Ishikawa (cell line): ENCODE data around the gene DOCK1.

Experiments used
- CEBPB ChIP-seq: IDR thresholded peaks from 2 replicates; pipeline ENCODE4 v1.6.1; 2012
- CREB1 ChIP-seq: IDR thresholded peaks from 2 replicates; pipeline ENCODE4 v1.6.1; 2012; ENCODE audit warnings: low read depth
- EGR1 ChIP-seq: IDR thresholded peaks from 2 replicates; pipeline ENCODE4 v1.6.1; 2012
- EP300 ChIP-seq: IDR thresholded peaks from 2 replicates; pipeline ENCODE4 v1.6.1; 2012; ENCODE audit warnings: borderline replicate concordance
- FOXM1 ChIP-seq: IDR thresholded peaks from 2 replicates; pipeline ENCODE4 v1.6.1; 2012; ENCODE audit warnings: low read depth, borderline replicate concordance
- NFIC ChIP-seq: IDR thresholded peaks from 2 replicates; pipeline ENCODE4 v1.6.1; 2012
- RAD21 ChIP-seq: IDR thresholded peaks from 2 replicates; pipeline ENCODE4 v1.6.1; 2012; ENCODE audit warnings: low read depth
- TAF1 ChIP-seq: IDR thresholded peaks from 2 replicates; pipeline ENCODE4 v1.6.1; 2012; ENCODE audit warnings: low read depth, mild to moderate bottlenecking
- TCF12 ChIP-seq: IDR thresholded peaks from 2 replicates; pipeline ENCODE4 v1.6.1; 2012; ENCODE audit warnings: low read depth
- TEAD4 ChIP-seq: IDR thresholded peaks from 2 replicates; pipeline ENCODE4 v1.6.1; 2012
- YY1 ChIP-seq: IDR thresholded peaks from 2 replicates; pipeline ENCODE4 v1.6.1; 2012; ENCODE audit warnings: low read depth
- ZBTB7A ChIP-seq: IDR thresholded peaks from 2 replicates; pipeline ENCODE4 v1.6.1; 2012; ENCODE audit warnings: low read depth
- TF ChIP-seq, protein P1 (sequence below): IDR thresholded peaks from 2 replicates; pipeline ENCODE4 v1.6.1; 2012
- TF ChIP-seq, protein P2 (sequence below): IDR thresholded peaks from 2 replicates; pipeline ENCODE4 v1.6.1; 2012
- TF ChIP-seq, protein P3 (sequence below): IDR thresholded peaks from 2 replicates; pipeline ENCODE4 v1.6.1; 2012; ENCODE audit warnings: low read depth, mild to moderate bottlenecking

Gene DOCK1

DNA sequence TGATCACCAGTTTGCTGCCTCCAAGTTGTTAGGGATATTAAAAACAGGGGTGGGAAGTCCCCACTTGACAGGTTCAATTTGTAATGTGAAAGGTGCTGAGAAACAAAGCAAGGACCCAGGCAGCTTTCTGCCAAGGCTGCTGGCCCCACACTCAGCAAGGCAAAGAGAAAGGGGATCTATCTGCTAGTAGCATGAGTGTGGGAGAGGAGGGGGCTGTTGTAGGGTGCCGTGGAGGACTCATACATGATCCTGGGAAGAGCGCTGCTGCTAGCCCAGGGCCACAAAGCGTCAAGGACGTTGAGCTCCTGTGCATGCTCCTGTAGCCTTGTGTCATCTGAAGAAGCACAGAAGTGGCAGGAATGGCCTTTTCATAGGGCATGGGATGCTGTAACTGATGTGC lies 387.7 kb downstream of the DOCK1 start:
- TF ChIP-seq EGR1 (no peak), ZBTB7A (no peak), TEAD4 (no peak), EP300 (no peak), RAD21 (no peak)
- TF ChIP-seq, protein P1, sequence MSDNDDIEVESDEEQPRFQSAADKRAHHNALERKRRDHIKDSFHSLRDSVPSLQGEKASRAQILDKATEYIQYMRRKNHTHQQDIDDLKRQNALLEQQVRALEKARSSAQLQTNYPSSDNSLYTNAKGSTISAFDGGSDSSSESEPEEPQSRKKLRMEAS = no peak

DNA sequence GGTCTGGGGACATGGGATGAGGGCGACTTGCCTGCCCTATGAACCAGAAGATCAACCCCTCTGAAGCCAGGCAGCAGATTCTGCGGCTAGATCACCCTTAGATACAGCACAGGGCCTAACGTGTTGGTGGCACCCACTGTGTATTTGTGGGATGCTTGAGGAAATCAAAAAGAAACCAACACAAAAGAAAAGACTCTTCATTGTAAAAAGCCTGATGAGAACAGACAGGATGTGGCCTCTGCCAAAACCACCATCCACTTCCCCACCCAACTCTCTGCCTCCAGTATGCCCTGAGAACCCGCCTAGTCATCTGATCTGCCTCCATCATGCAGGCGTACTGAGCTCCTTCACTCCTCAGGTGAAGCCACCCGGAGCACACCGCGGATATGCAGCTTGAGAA lies 388.4 kb downstream of the DOCK1 start:
- TF ChIP-seq CEBPB (no peak), CREB1 (no peak), YY1 (no peak), RAD21 (no peak)
- TF ChIP-seq, protein P2, sequence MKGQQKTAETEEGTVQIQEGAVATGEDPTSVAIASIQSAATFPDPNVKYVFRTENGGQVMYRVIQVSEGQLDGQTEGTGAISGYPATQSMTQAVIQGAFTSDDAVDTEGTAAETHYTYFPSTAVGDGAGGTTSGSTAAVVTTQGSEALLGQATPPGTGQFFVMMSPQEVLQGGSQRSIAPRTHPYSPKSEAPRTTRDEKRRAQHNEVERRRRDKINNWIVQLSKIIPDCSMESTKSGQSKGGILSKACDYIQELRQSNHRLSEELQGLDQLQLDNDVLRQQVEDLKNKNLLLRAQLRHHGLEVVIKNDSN = no peak

DNA sequence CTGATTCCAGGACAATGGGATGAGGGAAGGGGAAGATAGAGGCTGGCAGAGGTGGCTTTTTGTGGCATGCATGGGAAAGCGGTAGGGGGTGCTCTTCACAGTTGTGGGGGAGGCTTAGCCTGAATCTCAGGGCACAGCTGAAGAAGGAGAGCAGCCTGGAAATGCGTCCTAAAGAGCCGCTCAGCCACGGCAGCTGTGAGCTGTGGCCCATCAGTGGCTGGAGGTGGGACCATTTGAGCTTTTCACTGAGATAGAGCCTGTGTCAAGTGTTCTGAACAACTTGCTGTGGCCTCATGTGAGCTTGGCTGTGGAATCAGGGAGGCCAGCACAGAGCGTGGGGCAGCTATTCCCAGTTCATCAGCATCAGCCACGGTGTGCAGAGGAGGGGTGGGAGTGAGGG lies 391.5 kb downstream of the DOCK1 start:
- TF ChIP-seq TCF12 (no peak), CEBPB (no peak), NFIC (no peak), EGR1 (no peak)
- TF ChIP-seq, protein P3, sequence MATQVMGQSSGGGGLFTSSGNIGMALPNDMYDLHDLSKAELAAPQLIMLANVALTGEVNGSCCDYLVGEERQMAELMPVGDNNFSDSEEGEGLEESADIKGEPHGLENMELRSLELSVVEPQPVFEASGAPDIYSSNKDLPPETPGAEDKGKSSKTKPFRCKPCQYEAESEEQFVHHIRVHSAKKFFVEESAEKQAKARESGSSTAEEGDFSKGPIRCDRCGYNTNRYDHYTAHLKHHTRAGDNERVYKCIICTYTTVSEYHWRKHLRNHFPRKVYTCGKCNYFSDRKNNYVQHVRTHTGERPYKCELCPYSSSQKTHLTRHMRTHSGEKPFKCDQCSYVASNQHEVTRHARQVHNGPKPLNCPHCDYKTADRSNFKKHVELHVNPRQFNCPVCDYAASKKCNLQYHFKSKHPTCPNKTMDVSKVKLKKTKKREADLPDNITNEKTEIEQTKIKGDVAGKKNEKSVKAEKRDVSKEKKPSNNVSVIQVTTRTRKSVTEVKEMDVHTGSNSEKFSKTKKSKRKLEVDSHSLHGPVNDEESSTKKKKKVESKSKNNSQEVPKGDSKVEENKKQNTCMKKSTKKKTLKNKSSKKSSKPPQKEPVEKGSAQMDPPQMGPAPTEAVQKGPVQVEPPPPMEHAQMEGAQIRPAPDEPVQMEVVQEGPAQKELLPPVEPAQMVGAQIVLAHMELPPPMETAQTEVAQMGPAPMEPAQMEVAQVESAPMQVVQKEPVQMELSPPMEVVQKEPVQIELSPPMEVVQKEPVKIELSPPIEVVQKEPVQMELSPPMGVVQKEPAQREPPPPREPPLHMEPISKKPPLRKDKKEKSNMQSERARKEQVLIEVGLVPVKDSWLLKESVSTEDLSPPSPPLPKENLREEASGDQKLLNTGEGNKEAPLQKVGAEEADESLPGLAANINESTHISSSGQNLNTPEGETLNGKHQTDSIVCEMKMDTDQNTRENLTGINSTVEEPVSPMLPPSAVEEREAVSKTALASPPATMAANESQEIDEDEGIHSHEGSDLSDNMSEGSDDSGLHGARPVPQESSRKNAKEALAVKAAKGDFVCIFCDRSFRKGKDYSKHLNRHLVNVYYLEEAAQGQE = no peak

DNA sequence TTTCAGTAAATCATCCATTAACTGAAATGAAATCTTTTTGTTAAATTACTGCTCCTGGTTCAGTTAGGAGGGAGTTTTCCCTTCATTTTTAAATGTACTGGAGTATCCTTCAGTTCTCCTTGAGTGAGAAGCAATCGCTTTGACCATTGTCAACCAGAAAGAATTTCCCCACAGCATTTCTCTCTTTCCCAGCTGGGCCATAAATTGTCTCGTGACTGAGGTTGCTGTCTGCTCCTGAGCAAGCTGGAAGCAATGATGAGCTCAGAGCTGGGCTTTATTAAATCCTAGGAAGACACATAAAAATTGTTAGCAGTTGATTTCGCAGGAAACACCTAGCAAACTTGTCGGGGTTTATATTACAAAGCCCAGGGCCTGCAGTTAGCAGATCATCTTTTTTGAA lies 393.2 kb downstream of the DOCK1 start:
- TF ChIP-seq TCF12 = no peak
- no peak for TF ChIP-seq RAD21
- TF ChIP-seq EGR1 = no peak
- no peak for TF ChIP-seq YY1
- TF ChIP-seq, protein P3 = no peak
- no peak for TF ChIP-seq EP300
- no peak for TF ChIP-seq CEBPB
- no peak for TF ChIP-seq CREB1
- no peak for TF ChIP-seq NFIC
- no peak for TF ChIP-seq TAF1
- TF ChIP-seq, protein P2 = no peak
- TF ChIP-seq, protein P1 = no peak
- TF ChIP-seq FOXM1 = no peak
- TF ChIP-seq ZBTB7A = no peak
- TF ChIP-seq TEAD4 = no peak

DNA sequence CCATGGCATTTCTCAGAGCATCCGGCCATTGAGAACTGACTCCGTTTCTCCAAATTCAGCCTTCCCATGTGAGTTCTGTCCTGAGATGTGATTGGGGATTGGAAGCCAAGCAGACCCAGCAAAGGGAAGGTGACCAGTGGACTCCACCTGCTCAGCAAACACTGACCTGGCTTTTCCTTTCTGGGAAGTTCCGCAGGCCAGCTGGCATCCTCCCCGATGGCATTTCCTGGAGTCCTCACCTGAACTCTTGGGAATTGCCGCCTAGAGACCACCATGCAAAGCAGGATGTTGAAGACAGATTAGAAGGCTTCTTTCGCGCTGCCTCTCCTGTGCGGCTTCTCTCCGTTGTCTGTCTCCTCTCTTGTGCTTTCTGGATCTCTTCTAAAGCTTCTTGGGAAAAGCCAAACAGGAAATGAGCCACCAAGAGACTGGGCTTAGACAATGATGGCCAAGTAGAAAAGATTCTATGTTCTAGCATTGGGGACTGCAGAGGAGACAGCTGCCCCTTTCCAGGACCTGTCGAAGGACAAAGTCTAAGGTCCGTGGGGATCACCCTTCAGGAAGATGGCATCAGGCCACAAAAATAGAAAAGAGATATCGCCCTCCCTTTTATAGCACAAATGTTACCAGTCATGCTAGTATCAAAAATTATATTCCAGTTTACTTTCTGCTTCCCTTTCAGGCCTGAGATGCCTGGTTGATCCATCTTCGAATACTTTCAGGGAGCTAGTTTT lies 394.9 kb downstream of the DOCK1 start:
- TF ChIP-seq TCF12 (no peak), CEBPB (no peak), EGR1 (no peak), NFIC (no peak), RAD21 (no peak), TAF1 (no peak), YY1 (no peak), EP300 (no peak), CREB1 (no peak), FOXM1 (no peak), ZBTB7A (no peak), TEAD4 (no peak)
- TF ChIP-seq, protein P1 = no peak
- TF ChIP-seq, protein P2 = no peak
- TF ChIP-seq, protein P3 = no peak
